ENCODE data around the gene OBP2A.
"Not testable (repeated sequence)": the region's sequence is repeated elsewhere in the genome, so short reads cannot be mapped to it uniquely, and the experiment has no call there.

The OBP2A gene

DNA sequence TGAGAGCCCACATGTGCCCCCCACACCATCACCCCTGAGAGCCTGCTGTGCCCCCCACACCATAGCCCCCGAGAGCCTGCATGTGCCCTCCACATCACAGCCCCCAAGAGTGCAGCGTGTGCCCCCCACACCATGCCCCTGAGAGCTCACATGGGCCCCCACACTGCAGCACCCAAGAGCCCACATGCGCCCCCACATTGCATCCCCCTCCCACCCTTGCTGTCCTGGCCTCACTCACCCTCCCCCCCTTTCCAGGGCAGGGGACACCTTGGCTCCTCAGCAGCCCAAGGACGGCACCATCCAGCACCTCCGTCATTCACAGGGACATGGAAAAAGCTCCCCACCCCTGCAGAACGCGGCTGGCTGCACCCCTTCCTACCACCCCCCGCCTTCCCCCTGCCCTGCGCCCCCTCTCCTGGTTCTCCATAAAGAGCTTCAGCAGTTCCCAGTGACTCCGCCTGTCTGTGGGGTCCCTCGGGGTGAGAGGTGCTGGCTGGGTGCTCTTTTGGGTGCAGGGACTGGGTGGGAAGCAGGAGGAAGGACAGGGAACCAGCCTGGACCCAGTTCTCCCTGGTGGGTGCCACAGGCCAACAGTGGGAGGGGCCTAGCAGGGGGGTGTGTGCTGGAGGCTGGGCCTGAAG lies 19.7 kb upstream of the OBP2A start:
- FAIRE-seq = no peak
- no peak for DNase-seq (ENCODE audit: low spot score)

DNA sequence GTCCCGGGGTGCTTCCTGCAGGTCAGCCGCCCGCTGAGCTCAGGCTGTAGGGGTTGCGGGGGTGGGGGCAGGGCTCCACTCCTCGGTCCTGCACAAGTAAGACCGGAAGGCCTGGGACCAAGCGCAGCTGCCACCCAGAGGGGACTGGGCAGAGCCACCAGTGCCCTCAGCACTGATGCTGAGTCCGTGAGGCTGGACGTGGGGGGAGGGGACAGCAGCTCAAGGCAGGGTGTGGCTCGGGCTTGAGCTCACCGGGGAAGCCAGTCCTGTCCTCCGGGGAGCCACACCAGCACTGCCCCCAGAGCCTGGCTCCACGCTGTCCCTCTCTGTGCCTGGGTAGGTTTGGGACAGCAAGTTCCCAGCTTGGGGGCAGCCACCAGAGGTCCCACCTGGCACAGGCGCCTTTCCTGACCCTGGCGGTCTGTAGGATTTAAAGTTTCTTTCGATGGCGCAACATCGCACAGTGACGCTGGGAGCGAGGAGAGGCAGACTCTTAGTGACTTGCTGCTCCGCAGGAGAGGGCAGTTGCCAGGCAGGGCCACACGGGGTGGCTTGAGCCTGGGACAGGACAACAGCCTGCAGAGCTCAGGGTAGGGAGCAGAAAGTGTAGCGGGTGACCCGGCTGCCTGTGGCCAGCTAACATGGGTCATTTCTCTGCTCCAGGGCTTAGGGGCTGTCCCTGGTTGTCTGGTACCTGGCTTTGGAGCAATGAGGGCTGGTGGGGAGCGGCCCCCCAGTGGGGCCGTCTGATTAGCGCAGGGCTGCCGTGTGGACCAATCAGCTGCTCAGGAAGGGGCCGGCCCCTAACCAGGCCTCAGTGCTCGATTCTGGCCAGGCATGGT lies 19.0 kb upstream of the OBP2A start:
- no peak for DNase-seq (ENCODE audit: low spot score)
- no peak for FAIRE-seq

DNA sequence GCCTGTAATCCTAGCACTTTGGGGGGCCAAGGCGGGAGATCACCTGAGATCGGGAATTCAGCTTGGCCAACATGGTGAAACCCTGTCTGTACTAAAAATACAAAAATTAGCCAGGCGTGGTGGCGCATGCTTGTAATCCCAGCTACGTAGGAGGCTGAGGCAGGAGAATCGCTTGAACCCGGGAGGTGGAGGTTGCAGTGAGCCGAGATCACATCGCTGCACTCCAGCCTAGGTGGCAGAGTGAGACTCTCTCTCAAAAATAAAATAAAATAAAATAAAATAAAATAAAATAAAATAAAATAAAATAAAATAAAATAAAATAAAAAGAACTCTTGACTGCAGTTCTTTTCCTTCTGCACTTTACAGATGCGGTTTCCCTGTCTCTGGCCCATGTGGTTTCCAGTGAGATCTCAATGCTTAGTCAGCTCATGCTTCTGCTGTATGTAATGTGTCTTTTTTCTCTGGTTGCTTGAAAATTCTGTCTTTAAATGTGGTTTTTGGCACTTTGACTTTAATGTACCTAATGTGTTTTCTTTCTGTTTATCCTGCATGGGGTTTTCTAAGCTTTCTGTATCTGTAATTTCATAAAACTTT lies 17.0 kb upstream of the OBP2A start:
- DNase-seq (ENCODE audit: low spot score); FAIRE-seq: not testable (repeated sequence)

DNA sequence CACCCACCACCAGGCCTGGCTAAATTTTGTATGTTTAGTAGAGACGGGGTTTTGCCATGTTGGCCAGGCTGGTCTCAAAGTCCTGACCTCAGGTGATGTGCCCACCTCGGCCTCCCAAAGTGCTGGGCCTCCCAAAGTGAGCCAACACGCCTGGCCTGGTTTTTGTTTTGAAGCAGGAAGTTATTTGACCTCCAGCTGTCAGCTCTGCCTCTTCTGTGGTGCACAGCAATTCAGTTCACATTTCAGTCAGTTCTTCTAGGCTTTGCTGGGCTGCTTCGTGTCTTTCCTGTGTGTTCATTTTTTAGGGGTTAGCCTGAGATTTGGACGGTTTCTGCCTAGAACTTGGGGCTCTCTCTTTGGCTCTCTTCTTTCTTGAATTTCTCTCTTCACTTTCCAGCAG lies 15.8 kb upstream of the OBP2A start:
- FAIRE-seq (no peak), DNase-seq (ENCODE audit: low spot score) (no peak)

DNA sequence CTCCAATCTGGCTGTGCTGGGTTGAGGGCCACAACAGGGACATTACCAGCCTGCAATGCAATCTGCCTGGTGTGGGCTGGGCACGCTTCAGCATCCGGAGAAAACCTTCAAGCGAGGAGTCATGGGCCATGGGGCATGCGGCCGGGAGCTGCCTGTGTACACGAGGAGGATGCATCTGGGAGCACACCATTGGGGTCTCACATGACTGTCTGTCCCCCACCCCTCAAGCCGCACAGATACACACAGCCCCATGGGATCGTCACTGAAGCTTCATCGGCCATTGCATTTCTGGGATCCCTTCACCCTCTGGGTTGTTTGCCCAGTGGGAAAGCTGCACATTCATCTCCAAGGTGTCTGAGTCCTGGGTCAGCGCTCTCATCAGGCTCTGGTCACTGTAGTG lies 14.8 kb upstream of the OBP2A start:
- DNase-seq (ENCODE audit: low spot score) (no peak), FAIRE-seq (no peak)

- DNase-seq (ENCODE audit: low spot score) = no peak
- no peak for FAIRE-seq
Observed at GRCh38 chr9:135533113-135533512, 12.8 kb upstream of the OBP2A start.

GRCh38 chr9:135533674-135534073 lies 12.3 kb upstream of the OBP2A start:
- no peak for FAIRE-seq

GRCh38 chr9:135534192-135534711 lies 11.7 kb upstream of the OBP2A start:
- FAIRE-seq; DNase-seq (ENCODE audit: low spot score): not testable (repeated sequence)

More at GRCh38 chr9:135533674-135534073, 12.3 kb upstream of the OBP2A start:
- DNase-seq (ENCODE audit: low spot score) = no peak

- not testable (repeated sequence) for DNase-seq (ENCODE audit: low spot score); FAIRE-seq
Observed at GRCh38 chr9:135534826-135535225, 11.1 kb upstream of the OBP2A start.

- not testable (repeated sequence) for DNase-seq (ENCODE audit: low spot score); FAIRE-seq
Observed at GRCh38 chr9:135535631-135536030, 10.3 kb upstream of the OBP2A start.

GRCh38 chr9:135536216-135536615 lies 9.7 kb upstream of the OBP2A start:
- no peak for FAIRE-seq

GRCh38 chr9:135543262-135543894 lies 2.5 kb upstream of the OBP2A start:
- DNase-seq (ENCODE audit: low spot score) = peak; percentile 61
- not testable (repeated sequence) for FAIRE-seq

More at GRCh38 chr9:135536216-135536615, 9.7 kb upstream of the OBP2A start:
- DNase-seq (ENCODE audit: low spot score) = no peak

- DNase-seq (ENCODE audit: low spot score) (no peak), FAIRE-seq (no peak)
Observed at GRCh38 chr9:135544981-135545635, 818 bp upstream of the OBP2A start.

DNA sequence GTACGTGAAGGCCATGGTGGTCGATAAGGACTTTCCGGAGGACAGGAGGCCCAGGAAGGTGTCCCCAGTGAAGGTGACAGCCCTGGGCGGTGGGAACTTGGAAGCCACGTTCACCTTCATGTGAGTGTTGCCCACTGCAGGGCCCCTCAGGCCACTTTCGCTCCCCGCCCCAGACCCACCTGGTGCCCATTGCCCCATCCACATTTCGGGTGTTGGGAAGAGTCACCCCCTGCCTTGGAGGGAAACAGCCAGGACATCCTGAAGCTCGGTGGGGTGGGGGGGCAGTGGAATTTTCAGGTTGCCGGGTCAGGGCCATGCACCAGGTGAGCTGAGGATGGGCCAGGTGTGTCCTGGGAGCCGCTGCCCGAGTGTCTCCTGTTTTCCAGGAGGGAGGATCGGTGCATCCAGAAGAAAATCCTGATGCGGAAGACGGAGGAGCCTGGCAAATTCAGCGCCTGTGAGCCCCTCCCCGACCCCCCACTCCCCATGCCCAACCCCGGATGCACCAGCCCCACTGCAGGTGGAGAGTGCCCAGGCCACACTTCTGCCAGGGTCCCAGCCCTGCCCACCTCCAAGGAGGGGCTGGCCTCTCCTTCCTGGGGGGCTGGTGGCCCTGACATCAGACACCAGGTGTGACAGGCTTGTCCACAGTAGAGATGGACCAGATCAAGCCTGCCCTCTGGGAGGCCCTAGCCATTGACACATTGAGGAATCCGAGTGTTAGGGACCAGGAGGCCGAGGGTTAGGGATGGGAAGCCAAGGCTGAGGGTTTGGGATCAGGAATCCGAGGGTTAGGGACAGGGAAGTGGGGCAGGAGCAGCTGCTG lies 1.1 kb downstream of the OBP2A start:
- DNase-seq (ENCODE audit: low spot score) = not testable (repeated sequence)
- FAIRE-seq = peak; percentile 42

DNA sequence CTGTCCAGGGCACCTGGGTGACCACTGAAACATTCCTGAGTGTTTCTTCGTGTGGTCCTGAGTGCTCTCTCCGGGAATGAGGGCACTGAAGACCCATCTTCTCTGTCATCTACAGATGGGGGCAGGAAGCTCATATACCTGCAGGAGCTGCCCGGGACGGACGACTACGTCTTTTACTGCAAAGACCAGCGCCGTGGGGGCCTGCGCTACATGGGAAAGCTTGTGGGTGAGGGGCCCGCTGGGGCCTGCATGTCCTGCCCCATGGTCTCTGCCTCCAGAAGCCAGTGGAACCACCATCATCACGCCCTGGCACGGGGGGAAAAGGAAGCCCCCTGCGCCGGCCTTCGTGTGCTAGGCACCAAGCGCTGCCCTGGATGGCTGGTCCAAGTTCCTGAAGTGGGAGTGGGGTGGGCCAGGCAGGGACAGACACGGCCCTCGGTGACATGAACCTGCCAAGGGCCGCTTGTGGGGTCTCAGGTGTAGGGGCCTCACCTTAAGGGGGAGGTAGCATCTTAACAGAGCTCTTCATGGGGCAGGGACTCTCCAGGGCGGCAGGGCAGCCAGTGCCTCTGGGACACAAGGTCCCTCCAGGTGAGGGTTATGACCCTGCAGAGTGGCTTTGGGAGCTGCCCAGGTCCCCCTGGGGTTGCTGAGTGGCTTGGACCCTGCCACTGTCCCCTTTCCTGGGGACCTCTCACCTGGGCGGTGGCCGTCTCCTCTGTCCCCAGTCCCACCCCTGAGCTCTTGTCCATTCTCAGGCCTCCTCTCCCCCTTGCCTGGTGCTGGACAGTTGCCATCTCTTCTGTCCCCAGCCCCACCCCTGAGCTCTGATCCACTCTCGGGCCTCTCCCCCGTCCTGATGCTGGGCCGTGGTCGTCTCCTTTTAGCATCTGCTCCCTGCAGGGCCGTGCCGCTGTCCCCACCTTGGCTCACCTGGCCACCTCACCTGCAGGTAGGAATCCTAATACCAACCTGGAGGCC lies 2.1 kb downstream of the OBP2A start:
- FAIRE-seq = no peak
- DNase-seq (ENCODE audit: low spot score) = no peak

GRCh38 chr9:135549478-135550343 lies 3.8 kb downstream of the OBP2A start:
- not testable (repeated sequence) for DNase-seq (ENCODE audit: low spot score); FAIRE-seq

GRCh38 chr9:135550344-135550918 lies 4.5 kb downstream of the OBP2A start:
- DNase-seq (ENCODE audit: low spot score) (no peak), FAIRE-seq (no peak)
